ENCODE results near the gene GRID2IP. TPM values are rescaled to one million over a fixed set of nuclear protein-coding genes. Genes with fewer than 3 reads are reported as not detected.
"Not testable (repeated sequence)": the region's sequence is repeated elsewhere in the genome, so short reads cannot be mapped to it uniquely, and the experiment has no call there.

GRID2IP gene
- total RNA-seq, 1 experiment from 2014 or later: not detected

- no peak for DNase-seq (ENCODE audit: low read depth)
- in situ Hi-C loops (cut with HindIII; ENCODE audit: low pct_unique_long_range_greater_than_20kb, low sequenced_read_pairs): no loop called here
Observed at GRCh38 chr7:6465862-6466261, 85.4 kb downstream of the GRID2IP start.

DNA sequence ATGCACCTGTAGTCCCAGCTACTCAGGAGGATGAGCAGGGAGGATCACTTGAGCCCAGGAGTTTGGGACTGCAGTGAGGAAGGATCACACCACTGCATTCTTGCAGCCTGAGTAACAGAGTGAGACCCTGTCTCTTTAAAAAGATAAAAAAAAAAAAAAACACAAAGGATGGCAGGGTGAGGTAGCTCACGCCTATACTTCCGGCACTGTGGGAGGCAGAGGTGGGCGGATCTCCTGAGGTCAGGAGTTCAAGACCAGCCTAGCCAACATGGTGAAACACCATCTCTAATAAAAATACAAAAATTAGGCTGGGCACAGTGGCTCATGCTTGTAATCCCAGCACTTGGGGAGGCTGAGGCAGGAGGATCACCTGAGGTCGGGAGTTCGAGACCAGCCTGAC is 87.7 kb downstream of the GRID2IP start:
- DNase-seq (ENCODE audit: low read depth); in situ Hi-C loops (cut with HindIII; ENCODE audit: low pct_unique_long_range_greater_than_20kb, low sequenced_read_pairs): not testable (repeated sequence)

DNA sequence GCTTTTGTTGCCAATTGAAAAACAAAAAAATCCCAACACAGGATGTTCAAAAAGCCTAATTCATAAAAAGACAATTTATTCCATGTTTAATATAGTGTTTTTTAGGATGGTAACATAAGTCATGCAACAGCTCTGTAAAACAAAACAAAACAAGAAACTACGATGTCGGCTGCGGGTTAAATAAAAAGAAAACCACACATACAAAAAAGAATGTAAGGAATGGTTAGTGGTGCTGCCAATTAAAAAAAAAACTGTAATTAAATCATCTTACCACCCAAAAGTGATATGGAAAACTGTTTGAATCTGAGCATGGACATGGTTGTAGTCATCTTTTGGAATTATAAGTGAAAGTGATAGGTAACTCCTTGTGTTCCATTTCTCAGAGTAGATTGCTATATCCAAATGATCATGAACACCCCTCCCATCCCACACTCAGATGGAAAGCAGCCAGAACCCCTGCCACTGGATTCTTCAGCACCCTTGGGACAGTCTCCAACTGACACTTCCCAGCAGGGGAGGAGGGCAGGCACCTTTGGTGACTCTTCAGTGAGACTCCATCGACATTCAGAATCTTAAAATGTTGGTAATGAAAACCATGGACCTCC is 89.2 kb downstream of the GRID2IP start:
- in situ Hi-C loops (cut with HindIII; ENCODE audit: low pct_unique_long_range_greater_than_20kb, low sequenced_read_pairs): no loop called here
- DNase-seq (ENCODE audit: low read depth): no peak

- no peak for DNase-seq (ENCODE audit: low read depth)
- in situ Hi-C loops (cut with HindIII; ENCODE audit: low pct_unique_long_range_greater_than_20kb, low sequenced_read_pairs): no loop called here
Observed at GRCh38 chr7:6460990-6461584, 90.2 kb downstream of the GRID2IP start.

DNA sequence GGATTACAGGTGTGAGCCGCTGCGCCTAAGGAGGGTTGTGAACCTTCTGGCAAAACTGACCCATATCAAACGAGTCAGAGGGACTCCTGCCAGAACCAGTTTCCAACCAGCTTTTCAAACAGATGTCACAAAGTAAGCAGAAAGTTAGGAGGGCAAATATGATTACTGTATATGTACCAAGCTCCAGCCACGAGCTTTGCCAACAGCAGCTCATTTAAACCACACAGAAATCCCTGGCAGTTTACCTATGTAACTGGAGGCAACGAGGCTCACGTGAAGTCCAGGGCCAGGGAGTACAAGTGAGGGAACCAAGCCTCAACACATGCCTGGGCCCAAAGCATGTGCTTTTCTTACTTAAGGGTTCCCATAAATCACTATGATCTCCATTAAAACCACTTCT is 91.0 kb downstream of the GRID2IP start:
- no peak for DNase-seq (ENCODE audit: low read depth)
- in situ Hi-C loops (cut with HindIII; ENCODE audit: low pct_unique_long_range_greater_than_20kb, low sequenced_read_pairs): no loop called here

DNA sequence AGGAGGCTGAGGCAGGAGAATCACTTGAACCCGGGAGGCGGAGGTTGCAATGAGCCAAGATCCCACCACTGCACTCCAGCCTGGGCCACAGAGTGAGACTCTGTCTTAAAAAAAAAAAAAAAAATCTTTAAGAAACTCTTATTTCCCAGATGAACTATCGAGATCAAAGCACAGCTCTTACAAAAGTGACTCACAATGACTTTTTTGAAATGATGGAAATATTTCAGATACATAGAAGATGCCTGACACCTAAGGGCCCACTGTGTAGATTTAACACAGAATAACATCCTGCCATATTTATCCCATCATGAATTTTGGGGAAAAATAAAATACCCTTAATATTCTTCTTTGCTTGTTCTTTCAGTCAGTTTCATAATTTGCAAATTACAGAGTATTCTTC is 92.6 kb downstream of the GRID2IP start:
- DNase-seq (ENCODE audit: low read depth); in situ Hi-C loops (cut with HindIII; ENCODE audit: low pct_unique_long_range_greater_than_20kb, low sequenced_read_pairs): not testable (repeated sequence)

GRCh38 chr7:6453734-6454133 is 97.5 kb downstream of the GRID2IP start:
- DNase-seq (ENCODE audit: low read depth): peak; percentile 65
- in situ Hi-C loops (cut with HindIII; ENCODE audit: low pct_unique_long_range_greater_than_20kb, low sequenced_read_pairs): no loop called here

DNA sequence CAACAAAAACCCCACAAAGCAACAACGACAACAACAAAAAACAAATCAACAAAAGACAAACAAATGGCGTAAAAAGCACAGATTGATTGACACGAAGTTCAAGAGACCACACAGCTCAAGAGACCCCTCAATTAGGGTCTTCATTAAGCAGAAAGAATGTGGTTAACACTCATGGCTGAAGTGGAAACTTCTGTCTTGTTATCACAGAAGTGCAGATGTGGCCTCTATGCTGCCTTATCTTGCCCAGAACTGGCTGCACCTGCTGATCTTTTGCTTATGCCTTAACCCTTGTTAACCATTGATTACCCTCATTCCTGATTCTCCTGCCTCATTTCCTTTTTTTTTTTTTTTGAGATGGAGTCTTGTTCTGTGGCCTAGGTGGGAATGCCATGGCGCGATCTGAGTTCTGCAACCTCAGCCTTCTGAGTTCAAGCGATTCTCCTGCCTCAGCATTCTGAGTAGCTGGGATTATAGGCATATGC is 100.0 kb downstream of the GRID2IP start:
- no peak for DNase-seq (ENCODE audit: low read depth)
- in situ Hi-C loops (cut with HindIII; ENCODE audit: low pct_unique_long_range_greater_than_20kb, low sequenced_read_pairs): no loop called here

- in situ Hi-C loops (cut with HindIII; ENCODE audit: low pct_unique_long_range_greater_than_20kb, low sequenced_read_pairs): not testable (repeated sequence)
- peak; percentile 44 for DNase-seq (ENCODE audit: low read depth)
Observed at GRCh38 chr7:6450591-6450990, 100.7 kb downstream of the GRID2IP start.

GRCh38 chr7:6449884-6450283 is 101.4 kb downstream of the GRID2IP start:
- peak; percentile 30 for DNase-seq (ENCODE audit: low read depth)
- in situ Hi-C loops (cut with HindIII; ENCODE audit: low pct_unique_long_range_greater_than_20kb, low sequenced_read_pairs): not testable (repeated sequence)

DNA sequence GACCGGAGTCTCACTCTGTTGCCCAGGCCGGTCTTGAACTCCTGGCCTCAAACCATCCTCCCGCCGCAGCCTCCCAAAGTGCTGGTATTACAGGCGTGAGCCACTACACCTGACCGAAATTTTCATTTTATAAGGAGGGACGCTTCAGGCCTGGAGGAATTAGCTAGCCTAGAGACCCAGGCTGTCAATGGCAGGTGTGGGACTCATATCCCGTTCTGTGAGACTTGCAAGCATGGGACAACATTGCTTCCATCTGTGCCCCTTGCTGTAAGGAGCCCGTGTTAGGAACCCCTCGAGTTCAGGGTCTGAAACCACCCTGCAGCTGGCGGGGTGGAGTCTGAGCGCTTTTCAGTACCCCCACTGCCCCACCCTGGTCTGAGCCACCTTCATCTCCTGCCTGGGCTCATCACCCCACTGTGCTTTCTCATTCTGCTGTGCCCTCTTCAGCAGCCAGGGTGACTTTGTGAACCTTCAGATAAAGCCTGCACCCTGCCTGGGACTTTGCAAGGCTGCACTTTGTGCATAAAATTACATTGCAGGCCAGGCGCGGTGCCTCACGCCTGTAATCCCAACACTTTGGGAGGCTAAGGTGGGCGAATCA is 102.2 kb downstream of the GRID2IP start:
- in situ Hi-C loops (cut with HindIII; ENCODE audit: low pct_unique_long_range_greater_than_20kb, low sequenced_read_pairs): no loop called here

GRCh38 chr7:6447581-6448199 is 103.6 kb downstream of the GRID2IP start, which contains the start of gene DAGLB:
Gene DAGLB (minus strand): TSS chr7:6447954. CDS start chr7:6447842, 112 bp downstream.
- in situ Hi-C loops (cut with HindIII; ENCODE audit: low pct_unique_long_range_greater_than_20kb, low sequenced_read_pairs): no loop called here
- peak; percentile 87 for DNase-seq (ENCODE audit: low read depth)

More for the DNA sequence above, 102.2 kb downstream of the GRID2IP start:
- DNase-seq (ENCODE audit: low read depth): no peak

Other genes with a start within 250 kb of the GRID2IP start
- 26.7 and 27.4 TPM in 2 replicates for gene FAM220A, start 202.5 kb downstream of the GRID2IP start, total RNA-seq (2014; rRNA removed; shearing (Covaris generic); ENCODE audit: low replicate concordance)
- 22.7 and 42.5 TPM in 2 replicates for gene RAC1, start 176.9 kb downstream of the GRID2IP start, total RNA-seq (2014; rRNA removed; shearing (Covaris generic); ENCODE audit: low replicate concordance)
- gene DAGLB, start 103.5 kb downstream of the GRID2IP start, total RNA-seq (2014; rRNA removed; shearing (Covaris generic); ENCODE audit: low replicate concordance): 9.1 and 15.0 TPM in 2 replicates
- 230 and 259 TPM in 2 replicates for gene KDELR2, start 67.3 kb downstream of the GRID2IP start, total RNA-seq (2014; rRNA removed; shearing (Covaris generic); ENCODE audit: low replicate concordance)
- 103 and 129 TPM in 2 replicates for gene ZDHHC4, start 26.0 kb upstream of the GRID2IP start, total RNA-seq (2014; rRNA removed; shearing (Covaris generic); ENCODE audit: low replicate concordance)
- 11.3 and 19.7 TPM in 2 replicates for gene INTS15, start 38.6 kb upstream of the GRID2IP start, total RNA-seq (2014; rRNA removed; shearing (Covaris generic); ENCODE audit: low replicate concordance)
- gene ZNF853, start 64.1 kb upstream of the GRID2IP start, total RNA-seq (2014; rRNA removed; shearing (Covaris generic); ENCODE audit: low replicate concordance): not detected in 2 replicates
- 12.8 and 21.2 TPM in 2 replicates for gene ZNF316, start 85.9 kb upstream of the GRID2IP start, total RNA-seq (2014; rRNA removed; shearing (Covaris generic); ENCODE audit: low replicate concordance)
- gene ZNF12, start 155.5 kb upstream of the GRID2IP start, total RNA-seq (2014; rRNA removed; shearing (Covaris generic); ENCODE audit: low replicate concordance): 7.2 and 8.9 TPM in 2 replicates
- gene RSPH10B2, start 202.6 kb upstream of the GRID2IP start, total RNA-seq (2014; rRNA removed; shearing (Covaris generic); ENCODE audit: low replicate concordance): 0.10 and 0.14 TPM in 2 replicates

Data from Caki2 (cell line).